HG03066 (cell line): ENCODE data around the gene CDK13.

ENCODE experiments used
- ATAC-seq: cut with Tn5 transposase; IDR thresholded peaks from one replicate; pipeline ENCODE4 v1.9.1; 2021; ENCODE audit warnings: low read depth; ENCODE audit not compliant: unreplicated experiment

Gene CDK13

GRCh38 chr7:40003597-40003996 lies 53.5 kb downstream of the CDK13 start:
- no peak for ATAC-seq

- ATAC-seq, result no peak
Measured at GRCh38 chr7:40008223-40008815, 58.3 kb downstream of the CDK13 start.

GRCh38 chr7:40009301-40009700 lies 59.2 kb downstream of the CDK13 start:
- no peak for ATAC-seq

GRCh38 chr7:40014376-40014775 lies 64.3 kb downstream of the CDK13 start:
- no peak for ATAC-seq

- peak; percentile 84 for ATAC-seq
Measured at GRCh38 chr7:40015790-40016296, 65.8 kb downstream of the CDK13 start.

- ATAC-seq, result no peak
Measured at GRCh38 chr7:40019558-40019957, 69.5 kb downstream of the CDK13 start.

GRCh38 chr7:40024048-40024447 lies 74.0 kb downstream of the CDK13 start:
- no peak for ATAC-seq

- no peak for ATAC-seq
Measured at GRCh38 chr7:40024841-40025240, 74.8 kb downstream of the CDK13 start.

GRCh38 chr7:40027545-40027944 lies 77.5 kb downstream of the CDK13 start:
- no peak for ATAC-seq

- no peak for ATAC-seq
Measured at GRCh38 chr7:40033826-40034225, 83.8 kb downstream of the CDK13 start.

GRCh38 chr7:40041456-40041855 lies 91.4 kb downstream of the CDK13 start:
- ATAC-seq, result no peak

- no peak for ATAC-seq
Measured at GRCh38 chr7:40043164-40043563, 93.1 kb downstream of the CDK13 start.

GRCh38 chr7:40047661-40048060 lies 97.6 kb downstream of the CDK13 start:
- ATAC-seq, result no peak

- ATAC-seq, result no peak
Measured at GRCh38 chr7:40057292-40057691, 107.2 kb downstream of the CDK13 start.

- ATAC-seq, result no peak
Measured at GRCh38 chr7:40058026-40058425, 108.0 kb downstream of the CDK13 start.

- ATAC-seq, result no peak
Measured at GRCh38 chr7:40058636-40059035, 108.6 kb downstream of the CDK13 start.

GRCh38 chr7:40059057-40059456 lies 109.0 kb downstream of the CDK13 start:
- ATAC-seq, result no peak

GRCh38 chr7:40072268-40072667 lies 122.2 kb downstream of the CDK13 start:
- ATAC-seq, result no peak

- no peak for ATAC-seq
Measured at GRCh38 chr7:40073239-40073638, 123.2 kb downstream of the CDK13 start.

- ATAC-seq, result no peak
Measured at GRCh38 chr7:40077849-40078248, 127.8 kb downstream of the CDK13 start.

GRCh38 chr7:40092182-40092581 lies 142.1 kb downstream of the CDK13 start:
- no peak for ATAC-seq

GRCh38 chr7:40093631-40094350 lies 143.7 kb downstream of the CDK13 start:
- no peak for ATAC-seq
